CD4-positive, alpha-beta T cell treated with Interleukin-12 subunit alpha and Interleukin-12 subunit beta, for 1 hour (primary cell): ENCODE measurements around the gene BRINP3.

Experiments
- DNase-seq: peaks from one replicate; pipeline ENCODE4 v3.0.0-alpha.2; 2020

BRINP3 gene

GRCh38 chr1:190312763-190313162 is 164.9 kb downstream of the BRINP3 start:
- no peak for DNase-seq

GRCh38 chr1:190303501-190303900 is 174.2 kb downstream of the BRINP3 start:
- DNase-seq = no peak

- DNase-seq = no peak
Measured at GRCh38 chr1:190296453-190296852, 181.2 kb downstream of the BRINP3 start.

GRCh38 chr1:190289897-190290296 is 187.8 kb downstream of the BRINP3 start:
- DNase-seq = no peak

- DNase-seq = no peak
Measured at GRCh38 chr1:190286111-190286510, 191.6 kb downstream of the BRINP3 start.

GRCh38 chr1:190277107-190277506 is 200.6 kb downstream of the BRINP3 start:
- DNase-seq = no peak

- no peak for DNase-seq
Measured at GRCh38 chr1:190274721-190275120, 202.9 kb downstream of the BRINP3 start.

GRCh38 chr1:190273161-190273560 is 204.5 kb downstream of the BRINP3 start:
- no peak for DNase-seq

GRCh38 chr1:190262538-190262937 is 215.1 kb downstream of the BRINP3 start:
- DNase-seq = no peak

GRCh38 chr1:190259424-190259823 is 218.2 kb downstream of the BRINP3 start:
- no peak for DNase-seq

- no peak for DNase-seq
Measured at GRCh38 chr1:190258003-190258402, 219.7 kb downstream of the BRINP3 start.

- no peak for DNase-seq
Measured at GRCh38 chr1:190252046-190252445, 225.6 kb downstream of the BRINP3 start.

GRCh38 chr1:190250368-190250767 is 227.3 kb downstream of the BRINP3 start:
- no peak for DNase-seq

- no peak for DNase-seq
Measured at GRCh38 chr1:190244406-190244805, 233.3 kb downstream of the BRINP3 start.

GRCh38 chr1:190243056-190243455 is 234.6 kb downstream of the BRINP3 start:
- no peak for DNase-seq

- no peak for DNase-seq
Measured at GRCh38 chr1:190226006-190226405, 251.7 kb downstream of the BRINP3 start.

- DNase-seq = no peak
Measured at GRCh38 chr1:190212450-190212849, 265.2 kb downstream of the BRINP3 start.

- DNase-seq = no peak
Measured at GRCh38 chr1:190207733-190208132, 269.9 kb downstream of the BRINP3 start.

GRCh38 chr1:190205713-190206112 is 272.0 kb downstream of the BRINP3 start:
- DNase-seq = no peak

- DNase-seq = no peak
Measured at GRCh38 chr1:190196020-190196419, 281.6 kb downstream of the BRINP3 start.

GRCh38 chr1:190193508-190194115 is 284.1 kb downstream of the BRINP3 start:
- no peak for DNase-seq

GRCh38 chr1:190192627-190193026 is 285.0 kb downstream of the BRINP3 start:
- DNase-seq = no peak

GRCh38 chr1:190183588-190183987 is 294.1 kb downstream of the BRINP3 start:
- no peak for DNase-seq

GRCh38 chr1:190179817-190180216 is 297.8 kb downstream of the BRINP3 start:
- no peak for DNase-seq

- DNase-seq = no peak
Measured at GRCh38 chr1:190178827-190179226, 298.8 kb downstream of the BRINP3 start.

GRCh38 chr1:190177555-190177954 is 300.1 kb downstream of the BRINP3 start:
- DNase-seq = no peak
